GM21528 (cell line): ENCODE measurements around the gene F12.

Experiments
- ATAC-seq: cut with Tn5 transposase; IDR thresholded peaks from one replicate; pipeline ENCODE4 v1.9.1; 2021; ENCODE audit warnings: mild to moderate bottlenecking, moderate library complexity; ENCODE audit not compliant: unreplicated experiment, low FRiP score

Gene F12

DNA sequence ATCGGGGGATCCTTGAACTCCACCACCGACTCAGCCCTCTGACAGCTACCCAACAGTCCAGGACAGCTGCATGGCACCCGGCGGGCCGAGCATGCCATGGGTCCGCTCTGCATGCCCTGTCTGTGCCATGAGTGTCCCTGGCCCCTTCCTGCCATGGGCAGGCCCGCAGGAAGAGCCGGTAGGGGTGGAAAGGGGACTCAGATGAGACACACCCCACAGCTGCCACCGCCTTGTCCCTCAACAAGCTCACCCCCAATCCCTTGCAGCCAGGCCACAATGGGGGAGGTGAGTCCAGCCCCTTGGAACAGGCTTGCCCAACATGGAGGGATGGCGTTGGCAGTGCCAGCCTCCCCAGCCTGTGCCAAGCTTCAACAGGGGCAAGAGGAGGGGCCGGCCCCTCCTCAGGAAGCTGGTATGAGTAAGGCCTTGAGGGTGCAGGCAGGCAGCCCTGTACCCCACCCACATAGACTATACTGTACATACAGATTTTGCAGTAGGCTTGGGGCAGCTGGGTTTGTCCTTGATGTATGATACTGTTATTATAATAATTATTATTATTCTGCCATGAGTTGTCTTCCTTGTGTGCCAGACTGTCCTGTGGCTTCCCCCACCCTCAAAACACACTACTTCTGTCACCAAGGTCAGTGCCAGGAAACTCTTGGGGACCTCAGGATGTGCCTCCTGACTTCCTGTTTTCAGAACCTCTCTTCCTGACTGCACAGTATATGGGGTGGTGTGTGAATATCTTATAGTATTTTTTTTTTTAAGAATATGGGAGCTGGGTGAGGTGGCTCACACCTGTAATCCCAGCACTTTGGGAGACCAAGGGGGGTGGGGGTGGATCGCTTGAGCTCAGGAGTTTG lies 37.1 kb downstream of the F12 start:
- ATAC-seq: no peak

GRCh38 chr5:177371120-177372033 lies 38.0 kb downstream of the F12 start:
- ATAC-seq: no peak

- ATAC-seq: peak; percentile 49
Measured at GRCh38 chr5:177370488-177371119, 38.8 kb downstream of the F12 start.

DNA sequence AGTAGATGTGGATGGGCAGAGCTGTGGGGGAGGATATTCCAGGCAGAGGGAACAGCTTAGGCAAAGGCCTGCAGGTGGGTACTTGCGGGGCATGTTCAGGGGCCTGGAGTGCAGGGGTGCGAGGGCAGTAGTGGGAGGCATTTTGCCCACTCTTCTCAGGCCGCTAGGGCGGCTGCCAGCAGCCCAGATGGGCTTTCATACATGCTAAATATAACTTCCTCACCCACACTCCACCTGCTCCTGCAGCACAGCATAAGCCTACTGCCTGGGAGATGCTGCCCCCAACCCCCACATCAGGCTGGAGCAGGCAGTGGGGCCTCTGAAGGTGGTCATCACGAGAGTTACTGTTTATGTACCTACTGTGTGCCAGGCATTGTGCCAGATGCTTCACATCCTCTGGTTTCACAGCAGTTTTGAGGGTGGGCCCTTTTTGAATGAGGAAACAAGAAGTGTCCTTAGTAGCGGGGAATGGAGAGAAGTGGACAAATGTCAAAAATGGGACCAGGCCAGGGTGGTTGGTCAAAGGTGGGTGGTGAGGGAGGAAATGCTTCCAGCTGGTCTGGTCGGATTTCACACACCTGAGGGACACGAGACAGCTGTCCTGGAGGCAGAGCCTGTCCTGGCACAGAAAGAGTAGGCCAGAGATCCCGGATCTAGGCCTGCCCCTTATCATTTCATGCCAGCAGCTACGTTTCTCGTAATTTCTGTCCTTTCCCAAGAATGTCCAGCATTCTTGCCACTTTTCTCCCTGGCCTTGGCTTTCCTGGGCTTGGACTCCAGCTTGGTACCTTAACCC lies 39.5 kb downstream of the F12 start:
- no peak for ATAC-seq

DNA sequence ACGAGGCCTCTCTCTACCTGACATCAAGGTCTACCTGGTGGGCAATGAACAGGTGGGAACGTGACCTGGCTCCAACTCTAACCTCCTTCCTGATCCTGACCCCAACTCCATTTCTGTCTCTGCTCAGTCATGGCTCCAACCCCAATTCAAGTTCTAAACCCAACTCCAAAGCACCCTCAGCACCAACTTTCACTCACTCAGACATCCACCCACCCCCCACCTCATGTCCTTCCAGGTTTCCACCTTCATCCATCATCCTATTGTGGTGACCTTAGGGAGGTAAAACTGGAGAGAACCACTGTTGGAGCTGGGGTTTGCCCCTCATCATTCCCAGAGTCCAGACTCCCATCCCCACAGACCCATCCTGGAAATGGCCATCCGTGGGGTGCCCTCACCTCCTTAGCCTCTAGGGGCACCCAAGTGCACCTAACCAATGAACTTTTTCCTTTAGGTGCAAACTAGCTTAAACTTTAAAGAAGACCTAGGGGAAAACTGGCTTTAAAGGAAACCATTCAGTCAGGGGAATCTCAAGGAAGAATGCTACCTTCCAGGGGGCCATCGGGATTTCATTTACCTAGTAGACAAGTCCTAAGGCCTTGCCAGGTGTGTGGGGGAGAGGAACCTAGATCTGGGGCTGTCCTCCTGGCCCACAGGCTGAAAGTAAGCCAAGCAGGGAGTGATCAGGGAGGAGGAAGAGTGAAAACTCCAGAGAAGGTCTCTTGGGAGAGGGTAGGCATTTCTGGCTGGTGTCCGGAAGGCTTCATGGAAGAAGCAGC lies 40.3 kb downstream of the F12 start:
- no peak for ATAC-seq

DNA sequence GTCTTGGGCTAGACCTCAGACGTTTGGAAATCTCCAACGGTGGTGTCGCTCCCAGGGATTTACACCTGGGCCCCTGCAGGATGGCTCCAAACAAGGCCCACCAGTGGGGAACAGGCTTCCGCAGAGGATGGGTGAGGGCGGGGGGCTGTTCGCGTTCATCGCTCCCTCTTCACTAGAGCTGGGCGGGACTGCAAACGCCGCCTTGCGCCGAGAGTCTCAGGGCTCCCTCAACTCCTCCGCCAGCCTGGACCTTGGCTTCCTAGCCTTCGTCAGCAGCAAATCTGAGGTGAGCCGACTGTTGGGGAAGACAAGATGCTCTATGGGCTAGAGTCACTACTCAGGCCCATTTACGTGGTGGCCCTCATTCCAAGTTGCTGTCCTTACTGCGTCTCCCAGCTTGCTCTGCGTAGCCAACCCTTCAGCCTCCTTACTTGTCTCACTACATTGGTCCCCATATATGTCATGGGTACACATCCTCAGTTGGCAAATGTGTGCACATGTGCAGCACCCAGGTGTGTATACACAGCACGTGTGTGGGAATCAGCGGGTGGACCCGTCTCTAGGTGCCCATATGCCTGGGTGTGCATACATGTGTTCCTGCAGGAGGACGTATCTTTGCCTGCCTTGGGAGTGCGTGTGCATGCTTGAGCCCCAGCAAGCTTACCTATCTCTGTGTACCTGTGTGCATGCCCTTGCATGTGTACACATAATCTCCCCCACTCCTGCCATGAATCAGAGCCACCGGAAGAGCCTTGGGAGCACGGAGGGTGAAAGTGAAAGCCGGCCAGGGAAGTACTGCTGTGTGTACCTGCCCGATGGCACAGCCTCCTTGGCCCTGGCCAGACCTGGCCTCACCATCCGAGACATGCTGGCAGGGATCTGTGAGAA lies 41.1 kb downstream of the F12 start:
- no peak for ATAC-seq

DNA sequence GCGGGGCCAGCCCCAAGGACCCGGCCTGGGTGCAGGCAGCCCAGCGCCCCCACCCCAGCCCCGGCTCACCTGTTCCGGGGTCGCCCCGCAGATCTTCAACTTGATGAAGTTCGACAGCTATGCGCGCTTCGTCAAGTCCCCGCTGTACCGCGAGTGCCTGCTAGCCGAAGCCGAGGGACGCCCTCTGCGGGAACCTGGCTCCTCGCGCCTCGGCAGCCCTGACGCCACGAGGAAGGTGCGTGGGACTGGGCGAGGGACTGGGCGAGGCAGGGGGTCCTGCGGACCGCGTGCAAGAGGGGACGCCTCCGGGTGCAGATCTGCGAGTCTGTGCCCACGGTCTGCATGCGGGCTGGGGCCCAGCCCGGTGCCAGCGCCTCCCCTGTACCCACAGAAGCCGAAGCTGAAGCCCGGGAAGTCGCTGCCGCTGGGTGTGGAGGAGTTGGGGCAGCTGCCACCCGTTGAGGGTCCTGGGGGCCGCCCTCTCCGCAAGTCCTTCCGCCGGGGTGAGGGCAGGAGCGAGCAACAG lies 42.0 kb downstream of the F12 start:
- ATAC-seq: no peak

- no peak for ATAC-seq
Measured at GRCh38 chr5:177366528-177367322, 42.6 kb downstream of the F12 start.

GRCh38 chr5:177365845-177366527 lies 43.4 kb downstream of the F12 start:
- ATAC-seq: no peak

DNA sequence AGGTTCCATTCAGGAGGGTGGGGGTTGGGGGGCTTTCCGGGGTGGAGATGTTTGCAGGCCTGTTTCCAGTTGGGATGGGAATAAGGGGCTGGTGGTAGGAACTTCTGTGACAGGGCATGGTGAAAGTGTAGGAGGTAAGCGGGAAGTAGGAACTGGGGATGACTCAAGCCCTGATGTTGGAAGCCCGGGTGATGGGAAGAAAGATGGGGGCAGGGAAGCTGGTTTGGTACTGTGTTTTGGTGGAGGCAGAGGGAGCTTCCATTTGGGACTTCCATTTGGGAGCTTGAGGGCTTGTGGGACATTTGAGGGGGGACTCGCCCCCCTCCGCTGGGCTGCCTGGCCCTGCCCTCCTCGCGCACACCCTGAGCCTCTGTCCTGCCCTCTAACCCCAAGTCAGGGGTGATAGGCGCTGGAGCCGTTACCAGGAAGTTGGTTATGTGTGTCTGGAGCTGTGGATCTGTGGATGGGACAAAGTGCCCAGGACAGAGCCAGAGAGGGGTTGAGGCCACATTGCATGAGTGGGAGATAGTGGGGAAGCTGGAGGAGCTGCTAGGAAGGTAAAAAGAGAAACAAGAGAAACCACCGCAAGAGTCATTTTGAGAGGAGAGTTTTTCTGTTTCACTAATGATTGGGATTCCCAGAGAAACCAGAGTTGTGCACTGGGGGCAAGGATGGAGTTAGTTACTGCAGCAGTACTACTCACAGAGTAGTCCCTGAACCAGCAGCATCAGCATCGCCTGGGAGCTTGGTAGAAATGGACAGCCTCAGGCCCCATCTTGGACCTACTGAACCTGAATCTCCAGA lies 45.0 kb downstream of the F12 start:
- ATAC-seq: no peak

GRCh38 chr5:177363565-177363964 lies 45.8 kb downstream of the F12 start:
- ATAC-seq: no peak

- no peak for ATAC-seq
Measured at GRCh38 chr5:177362610-177363507, 46.5 kb downstream of the F12 start.

DNA sequence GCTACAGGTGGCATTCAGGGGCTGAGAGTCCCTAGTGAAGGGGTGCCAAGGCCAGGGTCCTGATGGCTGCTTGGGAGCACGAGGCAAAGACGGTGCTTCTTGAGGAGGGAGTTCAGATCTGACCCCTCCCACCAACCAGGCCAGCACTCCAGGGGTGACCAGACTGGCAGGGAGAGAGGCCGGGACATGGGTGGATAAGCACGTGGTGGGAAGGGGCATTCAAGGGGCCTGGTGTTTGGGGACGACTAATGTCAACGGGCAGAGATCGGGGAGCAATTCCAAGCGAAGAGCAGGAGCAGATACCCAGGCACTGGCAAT lies 47.1 kb downstream of the F12 start:
- no peak for ATAC-seq

- no peak for ATAC-seq
Measured at GRCh38 chr5:177361418-177362291, 47.7 kb downstream of the F12 start.
